PC-3 (cell line): Measurements from ENCODE around the gene ESR1.

ENCODE experiments used
- CTCF ChIP-seq: fragments of 300-600 bp; sonication (generic); conservative IDR thresholded peaks from 2 replicates; pipeline ENCODE4 v1.5.1; 2017; ENCODE audit warnings: antibody characterized with exemption, low read depth, mild to moderate bottlenecking, low read length
- EZH2 ChIP-seq: fragments of 300-600 bp; sonication (generic); IDR thresholded peaks from one replicate; pipeline ENCODE4 v1.6.1; 2017; ENCODE audit warnings: antibody characterized with exemption, mild to moderate bottlenecking, low read length; ENCODE audit not compliant: unreplicated experiment

- no peak for TF ChIP-seq EZH2
- TF ChIP-seq CTCF: no peak
These were observed 359.4 kb downstream of the ESR1 start for GRCh38 chr6:152166897-152167296.
